ENCODE results near the gene FXYD6.
A peak's percentile ranks its signal among the peaks of the same experiment; 100 is the strongest.

FXYD6 gene

DNA sequence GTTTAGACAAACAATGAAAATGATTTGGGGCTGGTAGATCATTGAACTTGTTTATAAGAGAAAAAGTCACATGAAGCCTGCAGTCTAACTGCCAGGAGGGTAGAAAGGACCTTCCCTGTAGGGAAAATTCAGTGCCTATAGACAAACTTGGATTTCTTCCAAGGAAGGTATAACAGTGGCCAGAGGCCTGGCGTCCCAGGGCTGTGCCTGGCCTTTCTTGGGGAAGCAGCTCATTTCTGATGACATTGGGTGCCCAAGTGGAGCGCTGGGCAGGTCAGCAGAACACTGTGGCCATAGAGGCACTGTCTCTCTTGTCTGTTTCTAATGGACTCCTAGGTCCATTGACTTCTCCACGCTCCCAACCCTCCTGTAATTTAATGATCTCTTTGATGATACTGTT, 6.6 kb upstream of the FXYD6 start:
- no peak for DNase-seq

DNA sequence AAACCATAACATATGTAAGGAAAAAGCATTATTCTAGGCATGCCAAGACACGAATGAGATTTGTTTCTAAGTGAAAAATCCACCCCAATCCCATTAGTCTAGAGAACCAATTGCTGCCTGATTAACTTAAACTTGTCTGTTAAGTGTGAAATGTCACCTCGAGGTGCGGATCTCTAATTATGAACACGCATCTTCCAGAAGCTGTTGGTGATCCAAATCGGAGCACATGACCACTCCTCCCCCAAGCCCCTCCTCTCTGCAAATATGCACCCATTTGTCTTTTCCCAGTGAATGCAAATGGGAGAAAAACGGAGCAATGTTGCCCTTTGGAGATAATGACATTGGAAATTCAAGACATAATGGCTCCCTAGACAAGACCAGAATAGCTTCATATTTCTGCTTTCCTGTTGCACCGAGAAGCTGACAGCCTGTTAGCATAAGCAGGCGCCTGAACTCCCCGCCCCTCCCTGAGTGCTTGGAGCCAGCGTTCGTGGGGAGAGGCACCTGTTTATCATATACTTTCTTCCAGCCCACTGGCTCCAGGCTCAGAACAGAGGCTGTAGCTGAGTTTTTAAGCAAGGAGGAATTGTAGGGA, 6.0 kb upstream of the FXYD6 start:
- peak; percentile 71 for DNase-seq

DNA sequence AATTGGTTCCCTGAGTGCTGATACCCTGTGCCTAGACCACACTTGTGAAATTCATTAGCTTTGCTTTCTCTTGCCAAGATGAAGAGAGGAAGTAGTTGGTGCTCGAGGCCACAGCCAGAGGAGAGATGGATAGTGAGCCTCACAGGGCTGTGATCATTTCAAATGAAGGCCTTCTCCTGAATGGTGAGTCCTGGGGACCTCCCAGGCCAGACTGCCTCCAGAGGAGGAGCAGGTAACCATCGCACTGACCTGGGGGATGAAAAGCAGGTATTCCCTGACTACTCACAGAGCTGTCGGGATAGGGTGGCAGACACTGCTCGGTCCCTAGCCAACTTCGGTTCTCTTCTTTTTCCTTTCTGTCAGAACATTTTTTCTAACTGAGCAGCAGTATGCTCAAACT, 4.8 kb upstream of the FXYD6 start:
- DNase-seq, result no peak

DNA sequence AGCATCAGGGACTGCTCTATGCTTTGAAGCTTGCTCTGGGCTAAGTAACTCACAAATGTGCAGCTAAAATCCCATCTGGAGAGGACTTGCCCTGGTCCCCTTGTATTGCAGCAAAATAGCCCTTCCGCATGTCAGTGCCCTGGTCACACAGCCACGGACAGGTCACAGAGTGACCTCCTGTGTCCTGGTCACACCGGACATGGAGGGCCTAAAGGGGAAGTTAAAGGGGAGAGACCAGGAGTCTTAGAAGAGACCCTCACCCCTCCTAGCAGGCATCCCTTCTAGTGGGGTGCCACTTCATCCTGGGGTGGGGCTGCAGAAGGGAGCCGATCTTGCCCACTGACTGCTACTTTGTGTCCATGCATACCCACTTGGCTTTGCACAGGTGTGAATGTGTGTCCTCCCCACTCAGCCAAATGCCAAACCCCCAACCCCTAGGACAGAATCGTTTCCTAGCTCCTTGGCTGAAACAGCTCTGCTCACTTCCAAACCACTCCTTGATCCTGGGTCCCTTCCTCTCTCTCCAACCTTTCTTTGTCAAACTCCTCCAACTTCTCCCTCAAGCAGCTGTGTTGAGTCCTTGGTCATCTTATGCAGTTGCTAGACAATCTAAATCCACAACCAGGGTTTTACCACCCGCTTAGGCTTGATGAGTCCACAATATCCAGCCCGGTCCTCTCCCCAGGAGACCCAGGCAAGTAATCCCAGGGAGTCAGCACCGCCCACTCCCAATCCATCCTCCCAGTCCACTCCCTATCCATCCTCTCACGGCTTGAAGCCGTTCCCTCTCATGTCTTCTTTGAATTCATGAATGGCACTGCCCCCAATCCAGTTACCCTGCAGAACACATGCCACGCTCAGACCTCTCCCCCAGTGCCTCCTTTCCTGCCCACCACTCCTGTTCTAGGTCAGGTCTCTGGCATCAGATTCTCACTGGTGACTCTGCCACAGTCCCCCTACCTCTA, 3.3 kb upstream of the FXYD6 start:
- DNase-seq, result no peak

DNA sequence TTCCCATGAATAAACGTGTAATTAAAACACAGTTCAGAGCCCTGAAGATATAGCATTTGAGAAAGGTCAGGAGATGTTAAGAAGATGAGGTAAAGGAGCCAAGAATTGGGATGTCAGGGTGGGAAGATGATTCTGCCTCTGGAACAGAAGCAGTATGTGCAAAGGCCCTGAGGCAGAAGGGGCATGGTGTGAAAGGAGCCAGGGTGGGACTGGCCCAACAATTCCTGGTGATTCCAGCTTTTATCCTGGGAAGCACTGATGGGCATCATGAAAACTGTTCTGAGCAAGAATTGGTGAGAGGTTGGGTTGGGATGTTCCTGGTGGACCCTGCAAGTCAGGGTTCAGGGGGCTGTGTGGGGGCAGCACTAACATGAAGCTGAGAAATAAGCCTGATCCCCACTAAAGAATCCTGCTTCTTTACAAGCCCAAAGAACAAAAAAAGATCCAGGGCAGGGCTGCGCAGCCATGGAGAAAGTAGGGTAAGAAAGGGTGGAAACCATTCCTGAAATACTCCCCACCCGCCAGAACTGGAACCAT, 2.5 kb upstream of the FXYD6 start:
- no peak for DNase-seq

DNA sequence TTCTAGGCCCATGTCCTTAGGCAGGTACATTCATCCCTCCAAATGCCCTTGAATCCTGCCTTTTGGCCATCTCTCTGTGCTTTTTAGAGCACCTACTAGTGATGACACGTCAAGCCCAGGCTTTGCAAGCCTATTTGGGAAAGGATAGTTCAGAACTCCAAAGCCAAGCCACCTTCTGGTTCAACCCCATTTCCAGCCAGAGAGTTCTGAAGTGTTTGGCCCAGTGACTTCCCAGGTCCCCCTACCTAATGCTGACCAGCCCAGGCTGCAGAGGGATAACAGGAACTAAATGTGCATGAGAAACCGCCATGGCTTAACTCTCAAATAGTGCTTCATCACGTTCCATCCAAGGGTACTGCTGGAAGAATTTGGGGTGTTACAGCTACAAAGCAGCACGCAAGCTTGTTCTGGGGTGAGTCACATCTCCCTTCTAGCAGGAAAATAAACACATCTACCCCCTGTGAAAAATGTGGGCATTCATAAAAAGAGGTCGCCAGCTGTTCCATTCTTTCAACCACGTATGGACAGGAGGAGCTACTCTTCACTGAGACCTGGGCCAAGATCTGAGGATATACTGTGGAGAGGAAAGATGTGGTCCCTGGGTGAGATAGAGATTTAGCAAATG, 2.0 kb upstream of the FXYD6 start:
- no peak for DNase-seq

DNA sequence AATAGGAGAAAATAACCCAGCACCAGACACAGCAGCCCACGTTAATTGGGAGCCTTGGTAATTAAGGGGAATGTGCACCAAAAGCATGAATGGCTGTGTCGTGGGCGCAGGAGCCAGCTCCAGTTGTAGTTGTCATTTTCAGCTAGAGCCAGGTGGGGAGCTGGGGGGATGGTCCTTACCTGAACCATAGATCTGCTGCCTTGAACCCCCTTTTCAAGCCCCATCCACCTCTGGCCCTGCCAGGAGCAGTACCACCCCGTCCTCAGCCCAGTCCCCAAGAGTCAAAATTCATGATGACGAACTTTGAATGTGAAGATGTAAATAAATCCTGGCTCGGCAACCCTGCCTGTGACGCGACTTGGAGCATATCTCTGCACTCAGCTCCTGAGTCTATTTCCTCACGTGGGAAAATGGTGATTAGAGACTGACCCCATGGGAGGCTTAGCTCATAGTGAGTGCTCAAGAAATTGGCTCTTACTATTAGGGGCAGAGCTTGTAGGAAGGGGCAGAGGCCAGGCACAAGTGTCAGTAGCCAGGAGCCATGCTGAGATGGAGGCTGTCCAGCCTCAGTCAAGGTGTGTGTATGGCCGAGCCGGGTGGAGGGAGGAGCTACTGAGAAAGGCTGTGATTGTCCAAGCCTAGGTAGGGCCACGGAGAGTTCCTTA, 794 bp upstream of the FXYD6 start:
- no peak for DNase-seq

DNA sequence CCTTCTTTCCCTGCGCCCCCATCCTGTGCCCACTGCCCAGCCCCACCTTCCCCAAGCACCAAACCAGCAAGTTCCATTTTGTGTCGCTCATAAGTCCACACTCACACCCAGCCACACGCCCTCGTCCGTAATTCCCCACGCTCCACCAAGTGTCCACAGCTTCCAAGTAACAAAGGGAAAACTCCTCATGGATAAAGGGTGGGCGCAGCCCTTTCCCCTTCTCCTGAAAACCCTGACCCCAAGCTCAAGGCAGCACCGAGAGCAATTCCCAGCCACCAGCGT, 458 bp downstream of the FXYD6 start:
- DNase-seq, result no peak

DNA sequence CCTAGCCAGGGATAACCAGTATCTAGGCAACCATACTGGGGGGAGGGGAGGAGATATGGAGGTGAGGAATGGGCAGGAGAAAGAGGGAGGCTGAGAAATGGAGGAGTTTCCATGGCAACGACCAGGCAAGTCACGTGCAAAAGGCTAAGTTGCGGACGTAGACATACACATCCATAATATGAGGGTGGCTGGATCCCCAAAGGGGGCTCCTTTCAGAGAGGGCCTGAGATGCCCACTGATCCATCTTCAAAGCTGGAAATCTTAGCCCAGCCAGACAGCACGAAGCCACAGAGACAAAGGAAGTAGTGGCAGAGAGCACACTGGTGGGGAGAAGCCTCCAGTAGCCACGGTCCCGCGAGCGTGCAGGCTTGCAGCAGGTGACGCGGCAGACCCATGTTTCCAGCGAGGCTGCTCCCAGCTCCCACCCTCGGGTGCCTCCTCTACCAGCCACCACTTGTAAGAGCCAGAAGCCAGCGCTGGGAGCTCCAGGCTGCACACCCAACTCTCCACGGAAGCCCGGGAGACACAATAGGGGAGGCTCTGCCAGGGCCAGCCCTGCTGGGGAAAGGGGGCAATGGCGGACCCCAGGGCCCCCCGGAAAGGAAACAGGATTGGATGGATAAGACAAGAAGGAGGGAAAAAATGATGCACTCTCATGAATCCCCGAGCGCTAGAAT, 938 bp downstream of the FXYD6 start:
- DNase-seq, result peak; percentile 55

DNA sequence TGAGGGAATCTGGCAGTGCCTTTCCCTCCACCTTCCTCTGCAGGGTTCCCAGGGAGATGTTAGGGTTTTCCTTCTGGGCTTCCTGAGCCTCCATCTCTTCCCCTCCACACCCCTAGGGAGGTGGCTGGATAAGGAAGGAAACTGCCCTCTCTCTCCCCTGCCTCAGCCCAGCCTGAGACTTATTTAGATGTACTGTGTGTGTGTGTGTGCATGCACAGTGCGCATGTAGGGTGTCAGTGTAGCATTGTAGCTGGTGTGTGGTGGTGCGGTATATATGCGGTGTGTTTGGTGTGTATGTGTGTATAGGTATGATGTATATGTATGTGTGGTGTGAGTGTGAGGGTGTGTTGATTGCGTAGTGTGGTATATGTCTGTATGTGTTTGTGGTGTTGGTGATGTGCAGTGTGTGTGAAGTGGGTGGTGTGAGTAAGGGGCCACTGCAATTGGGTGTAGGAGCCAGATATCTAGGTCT, 1.5 kb downstream of the FXYD6 start:
- DNase-seq, result no peak

DNA sequence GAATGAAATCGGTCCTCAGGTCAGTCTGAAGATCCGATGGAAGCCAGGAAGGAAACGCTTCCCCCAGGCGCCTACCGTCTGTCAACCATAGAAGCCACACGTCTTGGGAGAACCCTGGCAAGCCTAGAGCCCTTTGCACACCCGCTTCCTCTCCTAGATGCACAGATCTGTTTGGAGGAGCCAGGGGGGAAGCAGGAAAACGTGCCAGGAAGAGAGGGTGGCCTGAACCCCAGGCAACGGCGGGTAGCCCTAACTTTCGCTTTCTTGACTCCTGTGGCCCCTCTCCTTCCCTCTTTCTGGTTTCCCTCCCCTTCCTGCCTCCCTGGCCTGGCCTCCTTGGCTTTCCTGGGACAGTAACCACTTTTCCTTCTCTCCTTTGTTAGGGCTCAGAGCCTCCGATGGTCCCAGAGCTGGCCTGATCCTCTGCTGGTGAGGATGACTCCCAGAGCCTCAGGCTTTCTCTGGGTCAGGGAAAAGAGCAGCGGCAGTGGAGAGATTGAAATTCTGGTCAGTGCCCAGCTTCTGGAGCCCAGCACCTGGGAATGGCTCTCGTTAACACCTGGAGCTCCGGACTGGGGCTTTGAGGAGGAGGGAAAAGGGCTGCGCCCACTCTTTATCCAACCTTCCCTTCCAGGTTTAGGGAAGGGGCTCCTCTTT, 2.1 kb downstream of the FXYD6 start:
- no peak for DNase-seq

DNA sequence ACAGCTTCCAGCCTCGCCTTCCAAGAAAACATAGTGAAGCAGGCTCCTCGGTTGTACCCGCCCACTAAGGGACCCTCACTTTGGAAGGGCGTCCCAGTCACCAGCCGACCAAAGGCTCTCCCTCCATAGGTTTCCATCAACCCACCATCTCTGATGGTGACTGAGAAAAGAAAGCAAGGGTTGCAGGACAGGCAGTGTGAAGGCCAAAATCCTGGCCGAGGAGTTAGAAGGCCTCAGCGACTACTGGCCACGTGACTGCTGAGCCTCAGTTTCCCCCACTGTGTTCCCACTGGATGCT, 2.7 kb downstream of the FXYD6 start:
- no peak for DNase-seq

DNA sequence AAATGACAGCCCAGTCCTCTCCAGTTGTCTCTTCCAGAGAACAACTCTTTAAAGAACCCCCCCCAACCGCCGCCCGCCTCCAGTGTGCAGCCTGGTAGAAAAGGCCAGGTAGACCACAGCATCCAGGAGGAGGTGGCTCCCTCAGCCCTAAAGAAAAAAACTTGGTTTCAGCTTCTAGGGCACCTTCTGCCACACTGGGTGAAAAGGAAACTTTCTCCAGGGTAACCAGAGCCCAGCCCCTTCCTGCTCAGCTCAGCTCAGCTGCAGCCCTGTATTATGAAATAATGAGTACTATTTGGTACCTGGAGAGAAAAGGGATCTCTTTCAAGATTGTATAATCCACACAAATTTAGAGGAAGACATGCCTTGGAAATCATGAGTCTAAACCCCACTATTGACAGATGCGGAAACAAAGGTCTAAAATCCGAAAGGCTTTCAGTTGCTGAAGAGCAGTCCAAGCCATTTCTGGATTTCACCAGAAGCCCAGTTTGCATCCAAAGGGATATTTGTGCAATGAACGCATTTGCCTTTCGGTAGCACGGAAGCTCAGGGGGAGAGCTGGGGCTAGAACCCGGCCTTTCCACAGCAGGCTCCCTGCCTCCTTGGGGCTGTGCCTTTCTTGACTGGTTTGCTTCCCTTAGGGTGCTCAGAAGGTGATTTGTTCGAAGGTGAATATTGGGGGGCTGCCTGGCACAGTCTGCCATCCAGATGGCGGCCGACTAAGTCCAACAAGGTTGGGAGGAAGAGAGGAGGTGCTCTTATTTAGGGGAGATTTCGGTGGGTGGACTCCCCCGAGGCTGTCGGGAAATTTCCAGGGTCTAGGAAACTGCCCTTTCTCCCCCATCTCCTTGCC, 3.3 kb downstream of the FXYD6 start:
- no peak for DNase-seq

DNA sequence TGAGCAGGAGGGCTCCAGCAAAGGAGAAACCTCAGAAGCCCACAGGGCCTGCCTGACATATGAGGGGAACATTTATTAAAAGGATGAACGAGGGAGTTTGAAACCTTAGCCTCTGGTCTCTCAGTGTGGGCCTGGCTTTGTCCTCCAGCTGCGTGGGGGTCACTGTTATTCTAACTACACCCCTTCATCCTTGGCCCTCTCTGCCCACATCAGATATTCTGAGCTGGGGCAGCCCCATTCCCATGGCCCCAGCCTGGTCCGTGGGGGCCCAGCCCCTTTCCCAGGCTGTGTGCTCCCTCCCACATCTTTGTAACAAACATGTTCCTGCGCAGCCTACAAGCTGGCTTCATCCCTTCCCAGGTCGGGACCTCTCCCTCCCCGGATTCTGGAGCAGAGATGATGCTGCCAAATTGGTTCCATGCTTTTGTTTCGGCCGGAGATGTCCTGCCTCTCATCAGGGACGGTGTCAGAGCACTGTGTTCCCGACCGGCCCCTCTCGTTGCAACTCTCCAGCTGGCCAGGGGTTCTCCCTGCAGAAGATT, 4.0 kb downstream of the FXYD6 start:
- no peak for DNase-seq

DNA sequence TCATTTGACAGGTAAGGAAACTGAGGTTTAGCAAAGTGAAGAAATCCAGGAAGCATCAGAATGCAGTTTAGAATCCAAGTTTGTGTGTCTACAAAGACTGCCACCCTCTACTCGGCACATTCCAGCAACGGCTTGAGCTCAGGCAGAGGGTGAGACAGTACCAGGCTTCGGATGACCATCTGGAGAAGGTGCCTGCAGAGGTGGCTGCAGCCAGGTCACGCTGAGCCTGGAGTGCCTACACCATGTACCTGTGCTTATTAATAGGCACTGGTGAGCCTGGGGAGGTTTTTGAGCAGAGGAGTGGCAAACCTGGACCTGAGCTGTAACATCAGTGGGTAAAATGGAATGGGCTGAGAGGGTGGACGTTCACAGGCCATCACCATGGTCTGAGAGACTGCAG, 4.7 kb downstream of the FXYD6 start:
- DNase-seq, result no peak

DNA sequence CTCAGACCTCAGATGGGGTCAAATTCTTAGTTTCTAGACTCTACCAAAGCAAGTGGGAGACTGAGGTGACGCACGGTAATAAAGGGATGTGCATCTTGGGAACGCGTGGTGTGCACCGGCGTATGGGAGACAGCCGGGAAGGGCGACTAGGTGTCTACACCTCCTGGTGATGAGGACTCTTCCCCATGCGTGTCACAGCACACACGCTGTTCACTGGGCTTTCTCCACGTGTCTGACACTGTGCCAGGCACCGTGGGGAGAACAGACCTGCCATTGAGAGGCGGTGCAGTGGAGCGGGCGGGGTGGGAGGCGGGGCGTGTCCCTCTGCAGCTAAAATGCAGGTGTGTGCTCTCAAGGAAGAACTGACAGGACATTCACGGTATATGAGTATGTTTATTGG, 5.3 kb downstream of the FXYD6 start:
- DNase-seq, result peak; percentile 15

DNA sequence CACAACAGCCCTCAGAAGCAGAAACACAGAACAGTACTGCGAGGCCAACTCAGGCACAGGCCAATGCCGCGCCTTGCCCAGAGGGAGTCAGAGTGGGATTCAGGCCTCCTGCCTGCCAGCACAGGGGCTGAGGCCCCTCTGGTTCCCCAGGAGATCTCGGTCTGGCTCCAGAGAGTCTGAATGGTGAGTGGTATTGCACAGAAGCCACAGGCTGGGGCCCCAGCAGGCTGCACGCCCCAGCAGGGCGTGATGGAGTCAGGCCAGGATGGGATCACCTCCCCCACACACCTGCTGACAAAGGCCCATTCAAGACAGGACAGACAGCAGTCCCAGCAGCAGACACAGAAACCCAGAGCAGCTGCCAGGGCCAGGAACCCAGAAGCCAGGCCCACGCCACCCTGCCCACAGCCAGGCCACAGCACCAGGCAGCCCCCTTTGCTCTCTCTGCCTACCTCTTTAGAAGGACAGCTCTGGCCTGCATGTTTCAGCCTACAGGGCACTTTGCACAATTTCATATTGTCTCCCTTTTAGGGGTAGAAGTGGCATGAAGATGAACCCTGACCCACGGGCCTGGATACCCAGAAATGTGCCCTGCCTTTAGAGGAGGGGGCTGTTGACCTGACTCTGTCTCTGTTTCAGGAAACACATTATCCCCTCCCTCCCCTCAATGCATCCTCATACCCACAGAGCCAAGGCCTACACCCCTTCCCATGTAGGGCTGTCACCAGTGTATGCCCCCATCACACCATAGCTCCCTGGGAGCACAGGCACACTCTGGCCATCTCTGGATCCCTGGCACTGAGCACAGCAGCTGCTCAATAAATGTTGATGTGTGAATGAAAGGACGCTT, 6.1 kb downstream of the FXYD6 start:
- DNase-seq, result peak; percentile 80

DNA sequence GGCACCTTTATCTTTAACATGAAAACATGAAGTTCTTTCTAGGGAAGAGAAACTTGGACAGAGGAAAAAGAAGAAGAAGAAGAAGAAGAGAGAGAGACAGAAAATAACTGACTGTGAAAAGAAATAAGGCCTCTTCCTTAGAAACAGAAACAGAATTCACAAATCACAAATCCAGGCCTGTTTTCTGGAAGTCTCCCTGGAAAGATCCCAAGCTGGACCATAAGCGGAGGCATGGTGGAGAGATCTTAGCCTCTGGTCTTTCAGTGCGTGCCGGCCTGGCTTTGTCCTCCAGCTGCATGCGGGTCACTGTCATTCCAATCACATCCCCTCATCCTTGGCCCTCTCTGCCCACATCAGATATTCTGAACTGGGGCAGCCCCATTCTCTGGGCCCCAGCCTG, 6.9 kb downstream of the FXYD6 start:
- no peak for DNase-seq

DNA sequence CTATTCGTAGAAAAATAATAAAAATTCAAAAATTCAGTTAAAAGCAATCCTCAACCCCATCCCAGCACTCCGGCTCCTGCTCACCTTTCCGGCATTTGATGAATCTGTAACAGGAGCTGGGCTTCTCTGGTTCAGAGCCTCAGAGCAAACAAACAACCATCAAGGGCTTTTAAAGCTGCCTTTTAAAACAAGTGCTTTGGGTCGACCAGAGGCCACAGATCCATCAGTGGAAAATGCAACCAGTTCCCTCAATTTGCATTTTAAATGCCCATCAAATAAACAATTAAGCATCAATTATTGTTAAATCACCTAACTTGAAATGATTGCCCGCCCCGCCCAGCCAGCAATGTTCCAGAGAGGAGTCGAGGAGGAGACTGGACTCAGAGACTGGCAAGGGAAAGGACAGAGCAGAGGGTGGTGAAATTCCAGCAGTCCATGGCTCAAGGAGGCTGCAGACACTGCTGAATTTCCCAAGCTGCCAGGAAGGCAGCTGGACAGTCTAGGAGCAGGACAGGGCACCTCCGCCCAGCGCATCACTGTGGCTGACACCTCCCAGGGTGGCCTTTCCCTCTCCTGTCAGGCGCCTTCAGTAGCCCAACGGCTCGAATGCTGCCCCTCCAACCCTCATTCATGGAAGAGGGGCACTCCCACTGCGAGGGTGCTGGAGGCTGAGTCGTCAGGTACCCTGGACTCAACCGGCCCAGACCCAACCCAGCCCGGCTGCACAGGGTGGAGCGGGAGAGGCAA, 7.5 kb downstream of the FXYD6 start:
- DNase-seq, result peak; percentile 52
